ENCODE data around the gene ZNF442.
"Not testable (repeated sequence)": the region's sequence is repeated elsewhere in the genome, so short reads cannot be mapped to it uniquely, and the experiment has no call there.

Gene ZNF442

DNA sequence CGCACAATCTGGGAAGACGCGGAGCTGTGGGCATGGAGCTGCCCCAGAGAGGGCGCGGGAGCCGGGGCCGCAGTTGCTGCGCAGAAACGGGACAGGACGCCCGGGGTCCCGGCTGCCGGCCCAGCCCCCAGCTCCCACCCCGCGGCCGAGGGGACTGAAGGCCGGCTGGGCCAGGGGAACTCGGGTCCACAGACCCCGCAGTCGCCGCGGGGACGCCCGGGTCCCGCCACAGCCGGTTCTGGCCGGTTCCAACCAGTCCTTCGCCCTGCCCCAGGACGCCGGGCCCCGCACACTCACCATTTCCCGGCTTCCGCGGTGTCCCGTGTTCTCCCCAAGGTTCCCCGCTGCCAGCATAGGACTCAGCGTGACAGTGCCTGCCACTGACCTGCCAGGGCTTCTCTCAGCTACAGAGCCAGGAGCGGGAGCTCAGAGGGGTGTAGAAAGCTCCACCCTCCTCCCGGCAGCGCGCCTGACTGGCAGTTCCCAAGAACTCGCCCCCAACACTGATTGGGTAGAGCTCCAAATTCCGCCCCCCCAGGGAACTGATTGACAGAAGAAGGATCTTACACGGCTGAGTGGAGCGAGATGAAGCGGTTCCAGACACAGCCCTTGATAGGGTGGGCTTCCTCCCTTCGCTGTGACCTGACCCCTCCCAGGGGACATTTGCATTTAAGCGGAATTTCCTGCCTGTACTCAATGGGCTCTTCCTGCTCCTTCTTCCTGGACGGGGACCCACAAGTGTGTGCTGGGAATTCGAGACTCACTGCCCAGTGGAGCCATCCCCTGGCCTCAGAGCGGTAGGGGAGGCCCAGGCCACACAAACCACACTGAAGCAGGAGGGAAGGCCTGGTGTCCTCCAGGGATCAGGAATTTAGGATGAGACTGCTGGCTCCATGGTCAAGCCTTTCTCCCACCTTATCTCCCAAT is at the start of gene ZNF442:
Gene ZNF442 (minus strand): TSS at position 448 of the 927 bp plus-strand sequence. CDS start 2,052 bp downstream, outside the sequence.
- DNase-seq: peak; percentile 73 to 86 (median 78)

DNA sequence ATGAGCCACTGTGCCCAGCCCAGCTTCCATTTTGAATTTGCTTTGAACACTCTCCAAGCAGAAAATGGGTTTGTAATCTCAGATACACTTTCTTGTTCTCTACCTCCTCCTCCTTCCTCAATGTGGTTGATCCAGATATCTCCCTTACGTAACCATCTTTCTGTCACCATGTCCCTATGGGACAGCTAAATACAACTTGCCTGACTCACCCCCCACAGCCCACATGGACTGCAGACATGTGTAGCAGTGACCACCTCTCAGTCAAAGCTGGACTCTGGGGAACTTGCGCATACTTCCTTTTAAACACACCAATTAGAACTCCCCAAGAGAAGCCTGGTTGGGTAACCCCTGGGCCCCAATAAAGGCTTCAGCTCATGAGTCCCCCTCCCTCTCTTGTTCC is 46.4 kb upstream of the ZNF442 start:
- no peak for DNase-seq

- peak; percentile 65 to 83 (median 71) for DNase-seq
These were observed 35.4 kb upstream of the ZNF442 start, which contains the start of gene ZNF799 for GRCh38 chr19:12400633-12401502. ZNF799 (minus strand) TSS chr19:12401271; CDS start chr19:12401070, 201 bp downstream.

- DNase-seq: not testable (repeated sequence)
These were observed 34.6 kb upstream of the ZNF442 start for GRCh38 chr19:12399901-12400632.

DNA sequence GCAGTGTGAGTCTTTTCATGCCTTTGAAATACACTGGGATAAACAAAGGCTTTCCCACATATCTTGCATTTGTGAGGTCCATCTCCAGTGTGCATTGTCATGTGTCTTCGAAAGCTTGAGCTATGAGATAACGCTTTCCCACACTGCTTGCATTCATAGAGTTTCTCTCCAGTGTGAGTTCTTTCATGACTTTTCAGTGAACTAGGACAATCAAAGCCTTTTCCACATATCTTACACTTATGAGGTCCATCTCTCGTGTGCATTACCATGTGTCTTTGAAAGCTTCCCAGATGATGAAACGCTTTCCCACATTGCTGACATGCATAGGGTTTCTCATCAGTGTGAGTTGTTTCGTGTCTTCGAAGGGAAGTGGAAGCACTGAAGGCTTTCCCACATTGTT is 25.7 kb upstream of the ZNF442 start:
- DNase-seq: not testable (repeated sequence)

DNA sequence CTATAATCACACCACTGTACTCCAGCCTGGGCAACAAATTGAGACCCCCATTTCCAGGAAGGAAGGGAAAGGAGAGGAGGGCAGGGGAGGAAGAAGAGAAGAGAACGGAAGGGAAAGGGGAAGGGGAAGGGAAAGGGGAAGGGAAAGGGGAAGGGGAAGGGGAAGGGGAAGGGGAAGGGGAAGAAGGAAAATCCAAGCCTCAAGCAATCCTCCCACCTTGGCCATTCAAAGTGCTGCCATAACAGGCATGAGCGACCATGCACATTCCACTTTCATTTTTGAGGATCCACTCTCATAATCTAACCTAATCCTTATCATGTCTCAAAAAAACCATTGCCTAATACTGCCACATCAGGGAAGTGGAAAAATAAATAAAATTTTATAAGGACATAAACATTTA is 20.9 kb upstream of the ZNF442 start:
- DNase-seq: not testable (repeated sequence)

GRCh38 chr19:12380444-12380737 is 14.9 kb upstream of the ZNF442 start:
- no peak for DNase-seq

DNA sequence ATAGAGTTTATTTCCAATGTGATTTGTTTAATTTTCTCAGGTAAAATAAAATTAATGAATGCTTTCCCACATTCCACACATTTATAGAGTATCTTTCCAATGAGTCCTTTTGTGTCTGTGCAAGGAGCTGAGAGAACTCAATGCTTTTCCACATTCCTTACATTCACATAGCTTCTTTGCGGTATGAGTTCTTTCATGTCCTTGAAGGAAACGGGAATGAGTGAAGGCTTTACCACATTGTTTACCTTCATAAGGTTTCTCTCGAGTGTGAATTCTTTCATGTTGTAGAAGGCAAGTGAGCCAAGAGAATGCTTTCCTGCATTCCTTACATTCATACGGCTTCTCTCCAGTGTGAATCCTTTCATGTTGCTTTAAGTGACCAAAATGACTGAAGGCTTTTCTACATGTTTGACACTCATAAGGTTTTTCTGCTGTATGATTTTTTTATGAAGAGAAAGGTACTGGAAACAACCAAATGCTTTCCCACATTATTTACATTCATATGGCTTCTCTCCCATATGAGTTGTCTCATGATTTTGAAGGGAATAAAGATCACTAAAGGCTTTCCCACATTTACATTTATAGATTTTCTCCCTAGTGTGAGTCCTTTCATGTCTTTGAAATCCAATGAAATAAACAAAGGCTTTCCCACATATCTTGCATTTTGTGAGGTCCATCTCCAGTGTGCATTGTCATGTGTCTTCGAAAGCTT is 14.4 kb upstream of the ZNF442 start:
- no peak for DNase-seq

DNA sequence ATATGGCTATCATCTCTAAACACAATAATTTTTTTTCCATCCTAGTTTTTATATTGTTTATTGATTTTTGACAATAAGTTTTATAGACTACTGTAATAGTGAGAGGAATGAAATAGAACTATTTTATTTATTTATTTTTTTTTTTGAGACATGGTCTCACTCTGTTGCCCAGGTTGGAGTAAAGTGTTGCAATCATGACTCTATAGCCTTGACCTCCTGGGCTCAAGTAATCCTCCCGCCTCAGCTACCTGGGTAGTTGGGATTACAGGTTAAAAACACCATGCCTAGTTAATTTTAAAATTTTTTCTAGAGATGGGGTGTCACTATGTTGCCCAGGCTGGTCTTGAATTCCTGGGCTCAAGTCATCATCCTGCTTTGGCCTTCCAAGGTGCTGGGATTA is 8.5 kb upstream of the ZNF442 start:
- no peak for DNase-seq

- peak in 3 of 6 experiments; percentile 3 to 42 (median 10) for DNase-seq
These were observed 870 bp downstream of the ZNF442 start for GRCh38 chr19:12364391-12365235.

DNA sequence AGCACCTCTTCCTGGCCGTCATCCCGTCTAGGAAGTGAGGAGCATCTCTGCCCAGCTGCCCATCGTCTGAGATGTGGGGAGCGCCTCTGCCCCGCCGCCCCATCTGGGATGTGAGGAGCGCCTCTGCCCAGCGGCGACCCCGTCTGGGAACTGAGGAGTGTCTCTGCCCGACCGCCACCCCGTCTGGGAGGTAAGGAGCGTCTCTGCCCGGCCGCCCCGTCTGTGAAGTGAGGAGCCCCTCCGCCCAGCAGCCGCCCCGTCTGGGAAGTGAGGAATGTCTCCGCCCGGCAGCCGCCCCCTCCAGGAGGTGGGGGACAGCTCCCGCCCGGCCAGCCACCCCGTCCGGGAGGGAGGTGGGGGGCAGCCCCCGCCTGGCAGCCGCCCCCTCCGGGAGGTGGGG is 3.2 kb downstream of the ZNF442 start:
- DNase-seq: not testable (repeated sequence)

GRCh38 chr19:12353375-12353774 is 12.1 kb downstream of the ZNF442 start:
- DNase-seq: no peak

DNA sequence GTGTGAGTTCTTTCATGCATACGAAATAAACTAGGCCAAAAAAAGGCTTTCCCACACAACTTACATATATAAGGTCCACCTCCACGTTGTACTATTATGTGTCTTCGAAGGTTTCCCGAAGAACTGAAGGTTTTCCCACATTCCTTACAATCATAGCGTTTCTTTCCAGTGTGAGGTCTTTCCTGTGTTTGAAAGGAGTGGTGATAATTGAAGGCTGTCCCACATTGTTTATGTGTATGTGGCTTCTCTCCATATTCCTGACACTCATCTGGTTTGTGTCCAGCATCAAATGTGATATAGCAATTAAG is 14.6 kb downstream of the ZNF442 start:
- no peak for DNase-seq

DNA sequence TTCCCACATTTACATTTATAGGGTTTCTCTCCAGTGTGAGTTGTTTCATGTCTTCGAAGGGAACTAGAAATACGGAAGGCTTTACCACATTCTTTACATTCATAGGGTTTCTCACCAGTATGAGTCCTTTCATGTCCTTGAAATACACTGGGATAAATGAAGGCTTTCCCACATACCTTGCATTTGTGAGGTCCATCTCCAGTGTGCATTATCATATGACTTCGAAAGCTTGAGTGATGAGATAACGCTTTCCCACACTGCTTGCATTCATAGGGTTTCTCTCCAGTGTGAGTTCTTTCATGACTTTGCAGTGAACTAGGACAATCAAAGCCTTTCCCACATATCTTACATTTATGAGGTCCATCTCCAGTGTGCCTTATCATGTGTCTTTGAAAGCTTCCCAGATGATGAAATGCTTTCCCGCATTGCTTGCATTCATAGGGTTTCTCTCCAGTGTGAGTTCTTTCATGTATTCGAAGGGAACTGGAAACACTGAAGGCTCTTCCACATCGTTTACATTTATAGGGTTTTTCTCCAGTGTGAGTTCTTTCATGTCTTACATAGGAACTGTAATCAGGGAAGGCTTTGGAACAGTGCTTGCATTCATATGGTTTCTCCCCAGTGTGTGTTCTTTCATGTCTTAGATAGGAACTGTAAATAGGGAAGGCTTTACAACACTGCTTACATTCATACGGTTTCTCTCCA is 15.1 kb downstream of the ZNF442 start:
- DNase-seq: no peak

GRCh38 chr19:12346896-12347295 is 18.6 kb downstream of the ZNF442 start:
- peak in 3 of 6 experiments; percentile 2 to 30 (median 21) for DNase-seq

DNA sequence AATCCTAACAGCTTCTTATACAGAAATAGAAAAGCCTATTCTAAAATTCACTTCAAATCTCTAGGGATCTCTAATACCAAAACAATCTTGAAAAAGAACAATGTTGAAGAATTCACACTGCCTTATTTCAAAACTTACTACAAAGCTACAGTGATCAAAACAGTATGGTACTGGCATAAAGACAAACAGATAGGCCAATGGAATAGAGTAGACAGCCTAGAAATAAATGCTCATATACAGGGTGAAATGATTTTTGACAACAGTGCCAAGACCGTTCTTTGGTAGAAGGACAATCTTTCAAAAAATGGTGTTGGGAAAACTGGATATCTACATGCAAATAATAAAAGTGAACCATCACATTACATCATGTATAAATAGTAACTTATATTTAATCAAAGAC is 20.3 kb downstream of the ZNF442 start:
- DNase-seq: no peak

DNA sequence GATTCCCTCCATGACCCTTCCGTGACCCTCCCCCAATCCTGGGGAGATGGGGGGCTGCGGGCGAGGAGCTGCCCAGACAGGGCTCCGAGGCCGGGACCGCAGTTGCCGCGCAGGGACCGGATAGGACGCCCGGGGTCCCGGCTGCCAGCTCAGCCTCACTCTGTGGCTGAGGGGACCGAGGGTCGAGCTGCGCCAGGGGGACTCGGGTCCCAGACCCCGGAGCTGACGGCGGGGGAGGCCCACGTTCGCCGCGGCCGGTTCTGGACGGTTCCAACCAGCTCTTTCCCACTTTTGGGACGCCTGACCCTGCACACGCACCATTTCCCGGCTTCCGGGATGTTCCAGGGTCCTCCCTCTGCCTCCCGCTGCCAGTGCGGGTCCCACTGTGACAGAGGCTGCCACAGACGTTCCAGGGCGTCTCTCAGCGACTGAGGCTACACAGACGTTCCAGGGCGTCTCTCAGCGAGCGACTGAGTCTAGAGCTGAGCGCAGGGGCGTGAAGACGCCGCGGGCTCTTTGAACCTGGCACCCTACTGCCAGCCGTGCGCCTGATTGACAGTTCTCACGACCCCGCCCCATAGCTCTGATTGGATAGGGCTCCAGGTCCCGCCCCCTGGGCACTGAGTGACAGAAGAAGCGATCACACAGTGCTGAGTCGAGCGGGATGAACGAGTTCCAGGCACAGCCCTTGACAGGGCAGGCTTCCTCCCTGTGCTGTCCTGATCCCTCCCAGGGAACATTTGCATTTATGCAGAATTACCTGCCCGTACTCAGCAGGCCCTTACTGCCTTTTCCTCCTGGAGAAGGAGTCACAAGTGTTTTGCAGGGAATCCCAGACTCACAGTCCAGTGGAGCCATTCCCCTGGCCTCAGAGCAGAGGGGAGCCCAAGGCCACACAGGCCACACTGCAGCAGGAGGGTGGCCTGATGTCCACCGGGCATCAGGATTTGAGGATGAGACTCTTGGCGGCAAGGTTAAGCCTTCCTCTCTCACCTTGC is 32.0 kb downstream of the ZNF442 start, which contains the start of gene ZNF563:
Gene ZNF563 (minus strand): TSS at position 472 of the 998 bp plus-strand sequence. CDS start 151 bp downstream, at position 321.
- peak; percentile 95 to 98 (median 96) for DNase-seq

- DNase-seq: peak in 5 of 6 experiments; percentile 4 to 42 (median 14)
These were observed 34.1 kb downstream of the ZNF442 start for GRCh38 chr19:12331211-12331941.

All from stimulated activated naive CD4-positive, alpha-beta T cell (primary cell).